Common myeloid progenitor, CD34-positive (primary cell): ENCODE data around the gene ARFGEF2.

Source experiments
- CTCF ChIA-PET: fragments of 350-600 bp; sonication (Branson Sonifier 250); formaldehyde crosslinking; loops from one replicate; lab custom pipeline; 2021; ENCODE audit warnings: antibody characterized with exemption; lab: Charles Lee
- POLR2A ChIA-PET: fragments of 350-600 bp; sonication (Branson Sonifier 250); formaldehyde crosslinking; loops from one replicate; lab custom pipeline; 2021; ENCODE audit warnings: antibody characterized with exemption; lab: Charles Lee
- DNase-seq, 3 donors: peaks; one replicate each; pipeline versions ENCODE4 v3.0.0 to v3.0.0-alpha.2; 2013
- H3K27ac ChIP-seq, 2 experiments: 1 replicate in 1 of 2; 2 replicates in 1 of 2; pipeline ENCODE4 v1.7.0; 2013; ENCODE audit warnings: inconsistent platforms in 2 of 2, low read length in 2 of 2, mild to moderate bottlenecking in 2 of 2, low read depth in 1 of 2, moderate library complexity in 1 of 2; ENCODE audit not compliant: severe bottlenecking in 2 of 2, insufficient read depth in 1 of 2, poor library complexity in 1 of 2
- H3K27me3 ChIP-seq, 5 experiments: replicated peaks in 2 of 5; 1 replicate in 3 of 5; 2 replicates in 2 of 5; pipeline versions ENCODE4 v1.6.1 to v1.7.0; 2013; ENCODE audit warnings: low read length in 4 of 5, mild to moderate bottlenecking in 2 of 5, moderate library complexity in 2 of 5, inconsistent platforms in 1 of 5; ENCODE audit not compliant: insufficient read depth in 5 of 5, control insufficient read depth in 4 of 5
- H3K36me3 ChIP-seq, 4 experiments: 1 replicate in 2 of 4; 2 replicates in 2 of 4; pipeline versions ENCODE4 v1.6.1 to v1.7.0; 2013; ENCODE audit warnings: low read length in 3 of 4, control low read depth in 1 of 4, mild to moderate bottlenecking in 1 of 4; ENCODE audit not compliant: control insufficient read depth in 4 of 4, insufficient read depth in 4 of 4
- H3K4me1 ChIP-seq, 4 experiments: 1 replicate in 3 of 4; 2 replicates in 1 of 4; pipeline versions ENCODE4 v1.6.1 to v1.7.1; 2013; ENCODE audit warnings: low read length in 3 of 4, mild to moderate bottlenecking in 3 of 4, control low read depth in 1 of 4, inconsistent platforms in 1 of 4, moderate library complexity in 1 of 4; ENCODE audit not compliant: control insufficient read depth in 4 of 4, insufficient read depth in 4 of 4; ENCODE audit errors: control extremely low read depth in 1 of 4
- H3K4me3 ChIP-seq, 7 experiments: 1 replicate in 4 of 7; 2 replicates in 3 of 7; pipeline versions ENCODE4 v1.5.1 to v1.7.0; 2013; ENCODE audit warnings: mild to moderate bottlenecking in 7 of 7, low read length in 6 of 7, moderate library complexity in 6 of 7, inconsistent platforms in 2 of 7, low read depth in 2 of 7, control low read depth in 1 of 7; ENCODE audit not compliant: insufficient read depth in 4 of 7, control insufficient read depth in 1 of 7; ENCODE audit errors: extremely low read depth in 1 of 7
- H3K9me3 ChIP-seq, 5 experiments: 1 replicate in 4 of 5; 2 replicates in 1 of 5; pipeline versions ENCODE4 v1.6.1 to v1.7.1; 2013; ENCODE audit warnings: low read length in 4 of 5, mild to moderate bottlenecking in 2 of 5, inconsistent platforms in 1 of 5, low read depth in 1 of 5, moderate library complexity in 1 of 5; ENCODE audit not compliant: control insufficient read depth in 4 of 5, insufficient read depth in 2 of 5; ENCODE audit errors: control extremely low read depth in 1 of 5
- WGBS: methylation state at CpG from one replicate; pipeline ENCODE4 v1.1.5; 2013; ENCODE audit not compliant: insufficient coverage; 5-methylcytosine and 5-hydroxymethylcytosine counted together

ARFGEF2 gene

DNA sequence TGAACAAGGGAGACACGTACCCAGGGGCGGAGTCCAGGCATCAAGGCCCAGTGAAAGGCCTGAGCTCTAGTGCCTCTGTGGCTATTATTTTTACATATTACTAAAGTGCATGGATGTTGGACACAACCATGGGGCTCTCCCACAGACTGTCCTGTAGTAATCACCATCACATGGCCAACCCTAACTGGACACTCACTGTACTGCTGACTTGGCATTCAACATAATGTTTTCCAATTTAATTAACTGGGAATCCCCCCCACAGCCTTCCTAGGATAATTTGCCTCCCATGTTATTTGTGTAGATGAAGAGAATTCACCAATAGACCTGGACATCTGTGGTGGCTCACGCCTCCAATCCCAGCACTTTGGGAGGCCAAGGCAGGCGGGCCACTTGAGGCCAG, 34.5 kb downstream of the ARFGEF2 start:
- Histone ChIP-seq H3K9me3 (no peaks in the 10 kb centered on the region), H3K27me3 (no peaks in the 10 kb centered on the region), H3K4me1 (no peaks in the 10 kb centered on the region), H3K4me3 (no peak overlapping the region), H3K36me3 (peaks cover 12 to 79% (median 54%) of the 10 kb centered on the region in 4 experiments), H3K27ac (no peak overlapping the region)
- 100% methylated on average over 2 of the region's 4 CpGs for WGBS
- CTCF ChIA-PET, result interaction anchor here (1.3 kb wide), 1 partner anchor 300 kb away, joined by 4 read pairs; no protein-coding TSS in a partner anchor
- POLR2A ChIA-PET, result no interaction called here
- DNase-seq, result no peak

- Histone ChIP-seq H3K4me3 (no peak overlapping the region), H3K27me3 (no peaks in the 10 kb centered on the region), H3K4me1 (no peaks in the 10 kb centered on the region), H3K9me3 (no peaks in the 10 kb centered on the region), H3K36me3 (peaks cover 12 to 69% (median 47%) of the 10 kb centered on the region in 4 experiments), H3K27ac (no peak overlapping the region)
- ChIA-PET POLR2A (no interaction called here), CTCF (interaction anchor here (0.6 kb wide), 2 partner anchors 149 to 1514 kb away, joined by 3 read pairs; no protein-coding TSS in a partner anchor)
- no peak for DNase-seq
- WGBS, result no CpG with 5 or more reads among the region's 2 CpGs
Observed at GRCh38 chr20:48957053-48957481, 35.6 kb downstream of the ARFGEF2 start.

- no peaks in the 10 kb centered on the region for H3K4me1 ChIP-seq
- H3K36me3 ChIP-seq, result peaks cover 12 to 66% (median 44%) of the 10 kb centered on the region in 4 experiments
- CTCF ChIA-PET, result interaction anchor here (0.6 kb wide), 1 partner anchor 1515 kb away, joined by 3 read pairs; no protein-coding TSS in a partner anchor
- POLR2A ChIA-PET, result no interaction called here
- H3K9me3 ChIP-seq, result no peaks in the 10 kb centered on the region
- 100% methylated on average over 1 of the region's 2 CpGs for WGBS
- H3K27ac ChIP-seq, result no peak overlapping the region
- H3K27me3 ChIP-seq, result no peaks in the 10 kb centered on the region
- H3K4me3 ChIP-seq, result no peak overlapping the region
- no peak for DNase-seq
Observed at GRCh38 chr20:48957533-48957932, 36.0 kb downstream of the ARFGEF2 start.

GRCh38 chr20:48958743-48959142, 37.2 kb downstream of the ARFGEF2 start:
- POLR2A ChIA-PET, result interaction anchor here (0.6 kb wide), 1 partner anchor 54 kb away, joined by 4 read pairs; no protein-coding TSS in a partner anchor
- Histone ChIP-seq H3K27me3 (no peaks in the 10 kb centered on the region), H3K36me3 (peaks cover 12 to 61% (median 38%) of the 10 kb centered on the region in 4 experiments), H3K4me1 (no peaks in the 10 kb centered on the region), H3K4me3 (no peak overlapping the region), H3K27ac (no peak overlapping the region), H3K9me3 (no peaks in the 10 kb centered on the region)
- whole genome bisulfite sequencing, result 100% methylated on average over 2 of the region's 2 CpGs
- CTCF ChIA-PET, result interaction anchor here (0.7 to 1.1 kb wide), 2 partner anchors 20 to 301 kb away, joined by 3 read pairs; no protein-coding TSS in a partner anchor
- no peak for DNase-seq

DNA sequence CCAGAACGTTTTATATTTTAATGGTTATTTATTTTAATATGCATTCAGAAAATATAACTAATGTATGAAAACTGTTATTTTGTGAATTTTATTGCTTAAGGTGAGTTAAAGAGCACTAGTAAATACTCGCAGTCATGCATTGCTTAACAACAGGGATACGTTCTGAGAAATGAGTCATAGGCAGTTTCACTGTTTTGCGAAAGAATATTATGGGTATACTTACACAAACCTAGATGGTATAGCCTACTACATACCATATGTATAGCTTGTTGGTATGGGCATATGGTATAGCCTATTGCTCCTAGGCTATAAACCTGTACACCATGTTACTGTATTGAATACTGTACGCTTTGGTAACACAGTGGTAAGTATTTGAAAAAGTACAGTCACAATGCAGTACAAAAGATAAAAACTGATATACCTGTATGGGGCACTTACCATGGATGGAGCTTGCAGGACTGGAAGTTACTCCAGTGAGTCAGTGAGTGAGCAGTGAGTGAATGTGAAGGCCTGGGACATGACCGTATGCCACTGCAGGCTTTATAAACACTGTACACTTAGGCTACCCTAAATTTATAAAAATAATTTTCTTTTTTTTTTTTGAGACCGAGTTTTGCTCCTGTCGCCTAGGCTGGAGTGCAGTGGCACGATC, 38.5 kb downstream of the ARFGEF2 start:
- ChIA-PET CTCF (no interaction called here), POLR2A (no interaction called here)
- DNase-seq, result no peak
- Histone ChIP-seq H3K36me3 (peaks cover 8 to 54% (median 35%) of the 10 kb centered on the region in 4 experiments), H3K27ac (no peak overlapping the region), H3K4me1 (no peaks in the 10 kb centered on the region), H3K9me3 (no peaks in the 10 kb centered on the region), H3K4me3 (no peak overlapping the region), H3K27me3 (no peaks in the 10 kb centered on the region)
- 100% methylated on average over 2 of the region's 9 CpGs for WGBS

- no peak overlapping the region for H3K4me3 ChIP-seq
- no peak overlapping the region for H3K27ac ChIP-seq
- CTCF ChIA-PET, result interaction anchor here (0.6 kb wide), 1 partner anchor 342 kb away, joined by 3 read pairs; no protein-coding TSS in a partner anchor
- H3K27me3 ChIP-seq, result no peaks in the 10 kb centered on the region
- H3K36me3 ChIP-seq, result peaks cover 8 to 49% (median 28%) of the 10 kb centered on the region in 4 experiments
- no peak for DNase-seq
- WGBS, result 100% methylated on average over 2 of the region's 4 CpGs
- no peaks in the 10 kb centered on the region for H3K9me3 ChIP-seq
- POLR2A ChIA-PET, result no interaction called here
- no peaks in the 10 kb centered on the region for H3K4me1 ChIP-seq
Observed at GRCh38 chr20:48962421-48962820, 40.9 kb downstream of the ARFGEF2 start.
